Esophagus muscularis mucosa (tissue), 4 donors: ENCODE measurements around the gene CXXC5. TPM values are rescaled to one million over a fixed set of nuclear protein-coding genes. Genes with fewer than 3 reads are reported as not detected.

Experiments used
- DNase-seq: peaks from one replicate; pipeline ENCODE4 v3.0.0-alpha.2; 2017; ENCODE audit errors: extremely low spot score
- H3K27ac ChIP-seq, 4 donors: fragments of 200-600 bp; sonication (generic); replicated peaks in 1 of 4; 1 replicate in 3 of 4; 2 replicates in 1 of 4; pipeline ENCODE4 v1.5.1; 2016 to 2019; ENCODE audit warnings: mild to moderate bottlenecking in 1 of 4
- H3K27me3 ChIP-seq, 4 donors: fragments of 200-600 bp; sonication (generic); one replicate each; pipeline versions ENCODE4 v1.5.1 to v1.6.0; 2016 to 2019
- H3K36me3 ChIP-seq, 4 donors: fragments of 200-600 bp; sonication (generic); one replicate each; pipeline ENCODE4 v1.5.1; 2016 to 2019
- H3K4me1 ChIP-seq, 4 donors: fragments of 200-600 bp; sonication (generic); one replicate each; pipeline ENCODE4 v1.5.1; 2016 to 2019
- H3K4me3 ChIP-seq, 4 donors: fragments of 200-600 bp; sonication (generic); 1 replicate in 2 of 4; 2 replicates in 2 of 4; pipeline ENCODE4 v1.5.1; 2016 to 2019; ENCODE audit warnings: mild to moderate bottlenecking in 4 of 4, moderate library complexity in 1 of 4
- H3K9me3 ChIP-seq, 4 donors: fragments of 200-600 bp; sonication (generic); 1 replicate in 3 of 4; 2 replicates in 1 of 4; pipeline ENCODE4 v1.5.1; 2016 to 2019
- EP300 ChIP-seq: sonication (generic); formaldehyde crosslinking; IDR thresholded peaks from one replicate; pipeline ENCODE4 v1.6.1; 2017; ENCODE audit warnings: antibody characterized with exemption
- POLR2A ChIP-seq: fragments of 450-650 bp; IDR thresholded peaks from one replicate; pipeline ENCODE4 v1.6.1; 2017; ENCODE audit warnings: antibody characterized with exemption, moderate library complexity, mild to moderate bottlenecking, low read depth
- POLR2AphosphoS5 ChIP-seq, 2 donors: sonication (generic); formaldehyde crosslinking; IDR thresholded peaks; one replicate each; pipeline ENCODE4 v1.6.1; 2017; ENCODE audit warnings: antibody characterized with exemption in 2 of 2
- WGBS: methylation state at CpG from one replicate; pipeline ENCODE4 v1.1.5; 2018; 5-methylcytosine and 5-hydroxymethylcytosine counted together
- intact Hi-C: fragments of 100-400 bp; cut with DNase I; formaldehyde crosslinking; loops from one replicate; pipeline ENCODE4 v1.15.1; 2023
- total RNA-seq, 4 donors: library from RNA; depleted of rRNA; stranded (reverse); fragments of >200 nt; gene quantifications; one replicate each; pipeline versions ENCODE4 v1.1.0 to v1.2.1, GENCODE V29; 2016
- TF ChIP-seq, protein P1 (sequence below), 3 experiments: fragments of 200-600 bp in 2 of 3; fragments of 450-650 bp in 1 of 3; sonication (generic) in 2 of 3; IDR thresholded peaks; one replicate each; pipeline ENCODE4 v1.5.1; 2017 to 2019; ENCODE audit warnings: antibody characterized with exemption in 3 of 3, mild to moderate bottlenecking in 2 of 3, moderate library complexity in 1 of 3

CXXC5 gene
- total RNA-seq, 4 donors from 2014 or later, result 22.0 to 32.4 (median 27.8) TPM

DNA sequence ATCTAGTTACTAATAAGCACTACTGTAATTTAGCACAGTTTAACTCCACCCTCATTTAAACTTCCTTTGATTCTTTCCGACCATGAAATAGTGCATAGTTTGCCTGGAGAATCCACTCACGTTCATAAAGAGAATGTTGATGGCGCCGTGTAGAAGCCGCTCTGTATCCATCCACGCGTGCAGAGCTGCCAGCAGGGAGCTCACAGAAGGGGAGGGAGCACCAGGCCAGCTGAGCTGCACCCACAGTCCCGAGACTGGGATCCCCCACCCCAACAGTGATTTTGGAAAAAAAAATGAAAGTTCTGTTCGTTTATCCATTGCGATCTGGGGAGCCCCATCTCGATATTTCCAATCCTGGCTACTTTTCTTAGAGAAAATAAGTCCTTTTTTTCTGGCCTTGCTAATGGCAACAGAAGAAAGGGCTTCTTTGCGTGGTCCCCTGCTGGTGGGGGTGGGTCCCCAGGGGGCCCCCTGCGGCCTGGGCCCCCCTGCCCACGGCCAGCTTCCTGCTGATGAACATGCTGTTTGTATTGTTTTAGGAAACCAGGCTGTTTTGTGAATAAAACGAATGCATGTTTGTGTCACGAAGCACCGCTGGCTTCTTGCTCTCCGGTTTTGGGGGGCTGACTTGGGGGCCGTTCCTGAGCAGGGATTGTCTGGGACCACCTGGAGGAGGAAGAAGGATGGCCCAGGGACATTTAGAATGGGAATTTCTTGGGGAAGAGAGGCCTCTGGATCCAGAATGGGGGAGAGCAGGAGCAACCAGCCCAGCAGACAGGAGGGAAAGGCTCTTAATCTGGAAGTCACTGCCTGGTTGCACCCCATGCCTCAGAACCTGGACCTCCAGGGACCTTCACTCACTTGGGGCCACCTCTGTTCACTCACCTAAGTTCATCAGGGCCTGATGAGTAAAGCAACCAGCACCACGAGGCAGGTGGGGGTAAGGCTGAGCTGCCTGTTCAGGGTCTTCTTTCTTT is 35.4 kb downstream of the CXXC5 start:
- TF ChIP-seq, protein P1, sequence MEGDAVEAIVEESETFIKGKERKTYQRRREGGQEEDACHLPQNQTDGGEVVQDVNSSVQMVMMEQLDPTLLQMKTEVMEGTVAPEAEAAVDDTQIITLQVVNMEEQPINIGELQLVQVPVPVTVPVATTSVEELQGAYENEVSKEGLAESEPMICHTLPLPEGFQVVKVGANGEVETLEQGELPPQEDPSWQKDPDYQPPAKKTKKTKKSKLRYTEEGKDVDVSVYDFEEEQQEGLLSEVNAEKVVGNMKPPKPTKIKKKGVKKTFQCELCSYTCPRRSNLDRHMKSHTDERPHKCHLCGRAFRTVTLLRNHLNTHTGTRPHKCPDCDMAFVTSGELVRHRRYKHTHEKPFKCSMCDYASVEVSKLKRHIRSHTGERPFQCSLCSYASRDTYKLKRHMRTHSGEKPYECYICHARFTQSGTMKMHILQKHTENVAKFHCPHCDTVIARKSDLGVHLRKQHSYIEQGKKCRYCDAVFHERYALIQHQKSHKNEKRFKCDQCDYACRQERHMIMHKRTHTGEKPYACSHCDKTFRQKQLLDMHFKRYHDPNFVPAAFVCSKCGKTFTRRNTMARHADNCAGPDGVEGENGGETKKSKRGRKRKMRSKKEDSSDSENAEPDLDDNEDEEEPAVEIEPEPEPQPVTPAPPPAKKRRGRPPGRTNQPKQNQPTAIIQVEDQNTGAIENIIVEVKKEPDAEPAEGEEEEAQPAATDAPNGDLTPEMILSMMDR (IDR thresholded peaks at IDR 0.05), result no peak
- no peak for TF ChIP-seq EP300
- no peak for TF ChIP-seq POLR2AphosphoS5 (IDR thresholded peaks at IDR 0.05)
- no peak for TF ChIP-seq POLR2A
- intact Hi-C loops, result no loop called here
- peaks cover 9 to 43% (median 35%) of the 10 kb centered on the region in 4 donors for H3K36me3 ChIP-seq
- no peaks in the 10 kb centered on the region for H3K9me3 ChIP-seq
- no peak for DNase-seq
- H3K27me3 ChIP-seq, result no peaks in the 10 kb centered on the region
- H3K4me3 ChIP-seq, result no peak overlapping the region
- H3K4me1 ChIP-seq, result peaks cover 33 to 60% (median 44%) of the 10 kb centered on the region in 4 donors
- no peak overlapping the region for H3K27ac ChIP-seq
- WGBS, result 61% methylated on average over 20 of the region's 20 CpGs

DNA sequence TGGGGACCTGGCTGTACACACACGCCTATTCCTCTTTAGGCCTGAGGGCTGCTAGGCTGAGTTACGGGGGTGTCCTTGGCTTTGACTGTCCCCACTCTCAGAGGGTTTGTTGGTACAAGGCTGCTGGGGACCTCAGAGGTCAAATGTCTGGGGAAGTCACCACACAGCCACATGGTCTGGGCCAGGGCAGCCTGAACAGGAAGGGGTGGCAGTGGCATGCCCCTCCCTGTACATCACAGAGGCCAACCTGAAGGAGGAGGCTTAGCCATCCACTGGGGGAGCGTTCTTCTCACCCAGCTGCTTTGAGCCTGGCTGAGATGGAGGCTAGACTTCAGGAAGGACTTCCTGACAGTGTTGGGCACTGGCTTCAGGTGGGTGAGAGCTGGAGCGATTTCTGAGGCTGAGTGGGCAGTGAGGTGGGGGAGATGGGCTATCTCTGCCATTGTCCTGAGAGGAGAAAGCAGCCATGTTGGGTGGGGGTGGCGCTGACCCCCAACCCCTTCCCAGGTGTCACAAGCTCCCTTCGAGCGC is 36.3 kb downstream of the CXXC5 start:
- Histone ChIP-seq H3K4me3 (no peak overlapping the region), H3K27me3 (no peaks in the 10 kb centered on the region), H3K4me1 (peaks cover 26 to 52% (median 43%) of the 10 kb centered on the region in 4 donors), H3K27ac (peak overlapping the region; percentile 15 to 53 (median 40)), H3K9me3 (no peaks in the 10 kb centered on the region), H3K36me3 (peaks cover 9 to 43% (median 35%) of the 10 kb centered on the region in 4 donors)
- intact Hi-C loops, result no loop called here
- no peak for DNase-seq
- 76% methylated on average over 4 of the region's 7 CpGs for WGBS
- TF ChIP-seq POLR2AphosphoS5 (IDR thresholded peaks at IDR 0.05) (no peak), POLR2A (no peak), EP300 (no peak)
- TF ChIP-seq, protein P1 (IDR thresholded peaks at IDR 0.05), result no peak

DNA sequence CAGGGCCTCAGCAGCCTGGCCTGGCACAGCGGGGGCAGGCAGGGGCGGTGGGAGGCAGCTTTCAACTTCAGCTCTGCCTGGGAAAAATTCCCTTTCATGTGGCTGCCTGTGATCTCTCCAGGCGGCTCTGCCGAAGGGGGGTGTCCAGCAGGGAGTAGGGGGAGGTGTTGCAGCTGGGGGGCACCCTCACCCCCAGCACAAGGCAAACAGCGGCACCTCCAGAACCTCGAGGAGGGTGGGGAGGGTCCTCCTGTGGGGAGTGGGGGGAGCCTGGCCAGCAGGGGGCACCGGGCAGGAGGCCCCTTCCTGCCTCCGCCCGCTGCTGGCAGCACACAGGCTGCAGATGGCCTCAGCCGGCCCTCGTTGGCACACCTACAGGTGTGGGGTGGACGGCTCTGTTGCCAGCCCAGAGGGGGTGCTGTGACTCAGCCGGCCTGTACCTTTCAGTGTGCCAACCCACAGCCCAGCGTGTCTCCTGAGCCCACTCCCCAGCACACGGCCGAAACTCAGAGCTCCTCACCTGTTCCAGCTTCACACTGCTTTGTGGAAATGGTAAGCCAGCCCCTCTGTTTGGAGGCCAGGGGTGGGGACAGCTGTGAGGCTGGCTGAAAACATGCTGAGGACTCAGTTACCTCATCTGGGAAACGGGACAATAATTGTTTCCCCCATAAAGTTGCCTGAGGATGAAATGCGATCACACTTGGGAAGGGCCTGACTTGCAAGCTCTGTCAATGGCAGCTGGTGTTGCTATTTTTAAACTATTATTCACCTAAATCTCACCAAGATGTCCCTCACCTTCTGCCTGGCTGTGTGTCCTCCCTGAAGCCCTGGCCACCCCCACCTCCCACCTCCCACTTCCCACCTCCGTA is 37.0 kb downstream of the CXXC5 start:
- Histone ChIP-seq H3K36me3 (peaks cover 9 to 41% (median 33%) of the 10 kb centered on the region in 4 donors), H3K27me3 (no peaks in the 10 kb centered on the region), H3K4me3 (no peak overlapping the region), H3K27ac (peak overlapping the region; percentile 15 to 53 (median 40)), H3K4me1 (peaks cover 33 to 58% (median 47%) of the 10 kb centered on the region in 4 donors), H3K9me3 (no peaks in the 10 kb centered on the region)
- TF ChIP-seq POLR2A, result no peak
- no peak for TF ChIP-seq POLR2AphosphoS5 (IDR thresholded peaks at IDR 0.05)
- no peak for TF ChIP-seq EP300
- TF ChIP-seq, protein P1 (IDR thresholded peaks at IDR 0.05), result no peak
- no peak for DNase-seq
- intact Hi-C loops, result no loop called here
- WGBS, result 59% methylated on average over 3 of the region's 19 CpGs

DNA sequence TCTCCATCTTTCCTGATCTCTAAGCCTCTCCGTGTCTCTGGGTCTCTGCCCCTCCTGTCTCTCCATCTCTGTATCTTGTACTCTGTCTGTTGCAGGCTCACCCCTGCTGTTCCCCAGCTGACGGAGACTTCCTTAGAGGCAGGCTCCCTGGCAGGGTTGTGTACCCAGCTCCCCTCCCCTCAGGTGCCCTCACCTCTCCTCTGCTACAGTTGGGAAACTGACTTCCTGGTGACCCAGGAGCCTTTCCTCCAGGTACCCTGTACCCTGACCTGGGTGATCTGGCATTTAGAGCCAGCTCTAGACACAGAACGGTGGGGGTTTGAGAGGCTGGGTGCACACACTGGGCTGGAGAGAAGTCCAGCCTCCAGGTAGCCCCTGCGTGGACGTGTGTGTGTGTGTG is 37.7 kb downstream of the CXXC5 start:
- no peak for TF ChIP-seq POLR2A
- TF ChIP-seq EP300, result no peak
- no peak for TF ChIP-seq POLR2AphosphoS5 (IDR thresholded peaks at IDR 0.05)
- TF ChIP-seq, protein P1 (IDR thresholded peaks at IDR 0.05), result no peak

More for the DNA sequence above, 37.7 kb downstream of the CXXC5 start:
- no peaks in the 10 kb centered on the region for H3K27me3 ChIP-seq
- intact Hi-C loops, result no loop called here
- 73% methylated on average over 4 of the region's 5 CpGs for WGBS
- DNase-seq, result no peak
- peaks cover 9 to 34% (median 25%) of the 10 kb centered on the region in 4 donors for H3K36me3 ChIP-seq
- no peak overlapping the region for H3K4me3 ChIP-seq
- peak overlapping the region in 1 of 4 donors; percentile 34 for H3K27ac ChIP-seq
- H3K4me1 ChIP-seq, result peaks cover 40 to 65% (median 55%) of the 10 kb centered on the region in 4 donors
- no peaks in the 10 kb centered on the region for H3K9me3 ChIP-seq
